Activated CD4-positive, alpha-beta T cell treated with anti-CD3 and anti-CD28 coated beads for 1 hour (primary cell): ENCODE results near the gene AZU1.

Experiments used
- DNase-seq: peaks from one replicate; pipeline ENCODE4 v3.0.0-alpha.2; 2020

AZU1 gene

DNA sequence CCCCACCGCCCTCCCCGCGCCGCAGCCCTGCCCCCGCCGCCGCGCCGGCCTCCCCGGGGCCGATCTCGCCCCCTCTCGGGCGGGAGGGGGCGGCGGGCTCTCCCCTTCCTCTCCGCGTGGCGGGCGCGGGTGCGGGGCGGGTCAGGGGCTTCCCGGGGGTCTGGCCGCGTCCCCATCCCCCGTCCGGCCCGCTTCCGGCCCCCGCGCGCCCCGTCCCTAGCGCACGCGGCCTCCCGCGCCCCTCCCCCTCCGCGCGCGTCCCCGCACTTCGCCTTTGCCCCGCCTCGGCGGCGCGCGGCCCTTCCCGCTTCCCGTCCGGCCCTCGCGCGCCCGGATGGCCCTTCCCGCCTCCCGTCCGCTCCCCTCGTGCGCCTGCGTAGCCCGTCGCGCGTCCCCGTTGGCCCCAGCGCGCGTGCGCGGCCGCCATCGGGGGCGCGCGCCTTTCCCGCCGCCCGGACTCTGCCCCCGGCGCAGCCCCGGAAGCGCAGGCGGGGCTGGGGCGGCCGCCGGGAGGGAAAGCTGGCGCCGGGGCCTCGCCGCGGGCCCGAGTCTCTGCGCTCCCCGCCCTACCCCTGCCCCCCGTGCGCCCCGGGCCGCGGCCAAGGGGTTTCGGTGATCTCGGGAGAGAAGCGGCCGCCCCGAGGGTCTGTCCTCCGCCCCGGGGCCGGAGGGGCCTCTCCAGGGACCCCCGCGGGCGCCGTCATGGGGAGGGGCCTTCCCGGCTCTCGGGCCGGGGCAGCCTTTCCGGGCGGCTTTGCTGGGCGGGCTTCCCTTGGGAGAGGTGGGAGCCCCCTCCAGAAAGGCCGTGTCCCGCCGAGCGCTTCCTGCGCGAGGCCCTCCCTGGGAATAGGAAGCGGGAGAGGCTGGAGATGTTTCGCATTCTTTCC, 29.9 kb upstream of the AZU1 start:
- DNase-seq = peak; percentile 79

DNA sequence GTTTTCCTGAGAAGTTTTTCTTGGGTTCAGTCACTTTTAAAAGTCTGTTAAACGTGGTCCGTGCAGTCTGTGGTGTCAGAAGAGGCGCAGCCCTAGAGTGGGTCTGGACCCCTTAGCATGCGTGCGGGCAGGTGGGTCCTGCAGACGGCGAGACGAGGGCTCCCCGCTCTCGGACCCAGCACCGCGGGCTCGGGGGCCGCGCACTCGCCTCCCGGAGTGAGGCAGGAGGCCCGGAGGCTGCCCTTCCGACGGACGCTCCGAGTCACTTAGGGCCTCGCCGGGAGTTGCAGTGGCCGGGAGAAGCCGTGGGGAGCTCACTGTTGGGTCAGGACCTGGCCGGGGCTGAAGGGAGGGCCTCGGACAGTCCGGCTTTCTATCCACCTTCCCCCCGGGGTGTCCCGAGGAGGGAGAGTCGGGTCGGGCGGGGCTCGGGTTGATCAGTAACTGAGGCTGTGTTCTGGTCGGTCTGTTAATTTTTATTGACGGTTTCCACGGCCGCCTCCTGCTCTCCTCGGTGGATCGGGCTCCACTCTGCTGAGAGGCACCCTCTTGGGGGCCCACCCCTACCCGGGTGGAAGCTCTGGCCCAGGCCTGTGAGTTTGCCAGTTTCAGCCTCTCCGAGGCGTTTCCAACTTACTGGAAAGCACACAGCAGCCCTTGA, 29.1 kb upstream of the AZU1 start:
- no peak for DNase-seq

DNA sequence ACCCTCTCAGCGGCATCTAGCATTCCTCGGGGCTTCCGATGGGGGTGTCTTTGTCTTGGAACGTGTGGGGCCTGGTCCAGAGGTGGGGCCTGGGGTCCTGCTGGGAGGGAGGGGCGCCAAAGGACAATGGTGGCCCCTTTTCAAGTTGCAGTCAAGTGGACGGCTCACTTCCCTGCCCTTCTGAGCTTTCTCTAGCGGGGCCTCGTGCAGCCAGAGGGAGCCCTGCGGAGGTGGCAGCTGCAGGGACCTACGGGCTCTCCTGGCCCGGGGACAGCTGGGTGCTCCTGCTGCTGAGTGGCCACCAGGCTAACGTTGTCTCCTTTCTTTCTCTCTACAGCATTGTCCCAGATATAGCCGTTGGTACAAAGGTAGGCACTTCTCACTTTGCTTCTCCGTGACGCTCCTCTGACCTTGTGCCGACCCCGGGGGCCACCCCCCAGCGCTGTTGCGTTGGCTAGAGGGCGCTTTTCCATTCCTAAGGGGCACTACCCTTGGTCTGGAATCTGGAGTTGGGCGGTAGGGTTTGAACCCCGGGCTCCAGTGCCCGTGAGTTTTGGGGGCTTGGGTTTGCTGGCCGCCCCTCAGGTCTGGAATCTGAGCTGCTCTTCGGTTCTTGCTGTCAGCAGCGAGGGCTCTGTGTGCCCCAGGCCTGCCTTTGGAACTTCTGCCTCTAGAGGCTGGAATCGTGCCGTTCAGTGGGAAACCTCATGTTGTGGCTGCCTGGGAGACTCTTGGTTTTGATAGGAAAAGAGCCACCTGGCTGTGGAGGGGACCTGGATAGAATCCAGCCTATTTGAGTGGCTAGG, 28.4 kb upstream of the AZU1 start:
- no peak for DNase-seq

DNA sequence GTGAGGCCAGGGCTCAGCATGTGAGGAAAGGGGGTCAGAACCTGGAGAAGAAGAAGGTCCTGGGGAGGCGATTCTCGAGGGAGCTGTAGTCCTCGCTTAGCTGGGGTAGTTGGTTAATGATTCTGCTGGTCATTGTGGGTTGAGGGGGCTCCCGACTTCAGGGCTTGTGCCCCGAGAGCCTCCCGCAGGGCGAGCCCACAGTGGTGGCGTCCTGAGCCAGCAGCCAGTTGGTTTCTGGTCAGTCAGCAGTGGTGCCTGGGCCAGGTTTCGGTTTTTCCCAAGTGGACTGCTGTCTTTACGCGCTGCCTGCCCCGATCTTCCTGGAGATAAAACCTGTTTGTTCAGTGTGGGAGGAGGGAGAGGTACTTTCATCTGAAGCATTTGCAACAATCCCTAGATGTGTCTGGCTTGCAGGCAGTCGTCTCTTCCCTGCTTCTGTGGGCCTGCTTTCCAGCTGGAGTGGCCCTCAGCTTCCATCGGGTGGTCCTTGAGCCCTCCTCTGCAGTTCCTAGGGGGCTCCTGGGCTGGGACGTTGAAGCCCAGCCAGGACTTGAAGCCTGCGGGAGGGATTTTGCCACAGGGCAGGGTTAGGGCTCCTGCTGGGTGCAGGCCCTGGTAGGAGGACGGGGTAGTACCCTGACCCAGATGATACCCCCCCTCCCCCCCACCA, 27.1 kb upstream of the AZU1 start:
- DNase-seq = no peak

DNA sequence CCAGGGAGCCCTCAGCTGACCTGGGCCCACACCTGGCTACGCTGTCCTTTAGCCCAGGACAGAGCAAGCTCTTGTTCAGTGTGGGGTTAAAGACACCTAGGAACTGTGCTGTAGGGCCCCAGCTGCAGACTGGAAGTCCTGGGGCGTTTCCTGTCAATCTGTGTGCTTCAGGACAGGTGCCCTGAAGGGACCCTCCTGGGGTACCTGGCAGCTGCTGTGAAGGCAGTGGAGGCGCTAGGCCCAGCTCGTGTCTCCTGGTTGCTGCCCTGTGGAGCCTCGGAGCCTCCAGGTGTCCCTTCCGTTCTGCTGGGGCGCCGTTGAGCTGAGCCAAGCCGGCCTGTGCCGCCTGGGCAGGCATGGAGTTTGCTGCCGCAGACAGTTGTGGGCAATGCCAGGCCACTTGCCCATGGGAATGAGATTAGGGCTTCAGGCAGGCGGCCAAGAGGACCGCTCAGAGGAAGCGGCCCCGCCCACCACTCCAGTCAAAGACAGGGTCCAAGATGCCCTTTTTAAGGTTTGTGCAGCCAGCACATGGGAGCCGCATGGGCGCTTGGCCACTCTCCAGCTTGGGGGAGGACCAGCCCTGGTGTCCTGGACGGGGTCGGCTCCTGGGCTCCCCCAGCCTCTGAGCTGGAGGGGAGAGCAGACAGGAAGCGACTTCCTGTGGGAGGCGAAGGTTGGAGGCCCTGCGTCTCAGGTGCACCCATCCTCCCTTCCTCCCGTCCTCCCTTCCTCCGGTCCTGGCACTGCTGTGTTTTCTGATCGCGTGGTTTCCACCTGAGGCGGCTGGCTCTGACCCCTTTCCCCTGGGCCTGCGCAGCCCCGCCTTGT, 26.4 kb upstream of the AZU1 start:
- no peak for DNase-seq

DNA sequence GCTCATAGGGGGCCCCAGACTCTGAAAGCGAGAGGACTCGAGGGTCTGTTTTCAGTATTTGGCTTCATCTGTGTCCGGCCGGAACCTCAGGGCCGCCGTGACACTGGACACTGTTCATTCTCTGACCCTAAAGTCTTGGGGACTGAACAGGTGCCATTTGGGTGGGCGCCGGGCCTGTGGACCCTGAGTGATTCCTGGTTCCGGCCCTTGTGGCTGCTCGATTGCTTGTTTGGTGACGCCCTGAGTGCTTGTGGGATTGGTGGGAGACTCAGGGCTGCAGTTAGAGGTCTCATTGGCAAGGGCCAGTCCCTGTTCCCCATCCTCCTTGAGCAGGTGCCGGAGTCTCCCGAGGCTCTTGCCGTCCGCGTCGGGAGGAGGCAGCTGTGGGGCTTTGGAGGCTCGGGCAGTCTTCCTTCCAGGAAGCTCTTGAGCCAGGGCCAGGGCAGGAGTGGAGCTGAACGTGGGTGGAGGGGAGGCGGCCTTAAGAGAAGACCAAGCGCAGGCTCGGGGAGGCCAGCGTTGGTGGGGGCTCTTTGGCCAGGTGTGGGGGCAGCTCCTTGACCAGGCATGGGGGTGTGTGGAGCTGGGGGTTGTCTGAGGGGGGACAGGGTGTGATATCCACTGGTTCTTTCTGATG, 25.7 kb upstream of the AZU1 start:
- DNase-seq = no peak

DNA sequence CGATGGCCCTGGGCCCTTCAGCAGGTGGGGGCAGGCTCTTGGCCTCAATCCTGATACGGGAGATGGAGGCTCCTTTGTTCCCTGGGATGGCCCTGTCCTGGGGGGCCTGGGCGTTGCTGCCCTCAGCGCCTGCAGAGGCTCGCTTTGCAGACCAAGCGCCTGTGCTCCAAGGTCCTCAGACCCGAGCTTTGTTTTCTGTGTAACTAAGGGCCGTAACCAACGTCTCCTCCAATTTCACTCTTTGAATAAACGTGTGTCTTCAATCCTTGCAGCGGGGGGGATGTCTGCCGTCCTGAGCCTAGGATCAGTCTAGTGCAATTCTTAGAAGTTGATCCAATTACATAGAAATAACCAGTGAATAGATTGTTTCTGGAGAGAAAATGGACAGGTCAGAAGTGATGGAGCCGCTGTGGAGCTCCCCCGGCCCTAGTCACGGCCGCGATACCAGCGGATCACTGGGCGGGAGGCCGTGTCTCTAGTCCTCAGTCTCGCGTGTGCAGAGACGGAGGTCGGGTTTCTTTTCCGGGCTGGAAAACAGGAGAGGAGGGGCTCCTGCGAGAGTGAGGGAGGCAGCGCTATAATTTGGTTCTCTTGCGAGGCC, 25.0 kb upstream of the AZU1 start:
- no peak for DNase-seq

DNA sequence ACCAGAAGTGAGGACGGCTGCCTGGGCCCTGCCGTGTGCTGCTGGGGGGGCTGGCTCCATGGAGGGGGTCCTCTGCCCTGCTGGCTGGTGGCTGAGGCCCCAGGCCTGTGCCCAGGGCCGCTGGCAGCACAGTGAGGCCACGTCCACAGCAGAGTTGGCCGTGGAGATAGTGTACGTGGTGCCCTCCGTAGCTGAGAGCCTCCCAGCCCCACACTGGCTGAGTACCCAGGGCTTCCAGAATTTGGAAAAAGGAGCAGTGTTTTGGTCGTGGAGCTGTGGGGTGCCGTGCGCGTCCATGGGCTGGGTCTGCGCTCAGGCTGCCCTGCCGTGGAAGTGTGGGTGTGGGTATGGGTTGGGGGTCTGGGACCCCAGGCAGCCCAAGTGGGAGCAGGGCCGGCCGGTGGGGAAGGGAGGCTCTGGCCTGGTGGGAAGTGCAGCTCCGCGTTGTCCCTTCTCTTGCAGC, 24.5 kb upstream of the AZU1 start:
- DNase-seq = no peak

DNA sequence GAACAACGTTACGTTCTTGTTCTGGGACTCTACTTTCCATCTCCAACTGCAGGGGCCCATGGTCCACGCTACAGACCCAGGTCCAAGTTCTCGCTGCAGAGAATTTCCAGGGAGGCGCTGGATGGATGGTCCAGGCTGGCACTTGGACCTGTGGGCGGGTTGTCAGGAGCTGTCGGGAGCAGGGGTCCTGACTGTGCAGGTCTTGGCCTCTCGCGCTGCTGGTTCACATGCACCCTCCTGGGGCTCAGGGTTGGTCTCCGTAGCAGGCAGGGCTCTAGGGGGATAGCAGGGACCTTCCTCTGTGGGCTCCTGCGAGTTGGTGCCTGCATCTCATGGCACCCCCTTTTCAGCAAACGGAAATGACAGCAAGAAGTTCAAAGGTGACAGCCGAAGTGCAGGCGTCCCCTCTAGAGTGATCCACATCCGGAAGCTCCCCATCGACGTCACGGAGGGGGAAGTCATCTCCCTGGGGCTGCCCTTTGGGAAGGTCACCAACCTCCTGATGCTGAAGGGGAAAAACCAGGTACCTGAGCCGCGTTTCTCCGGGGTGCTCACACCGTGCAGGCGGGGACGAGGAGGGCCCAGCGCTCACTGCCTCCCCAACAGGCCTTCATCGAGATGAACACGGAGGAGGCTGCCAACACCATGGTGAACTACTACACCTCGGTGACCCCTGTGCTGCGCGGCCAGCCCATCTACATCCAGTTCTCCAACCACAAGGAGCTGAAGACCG, 23.8 kb upstream of the AZU1 start:
- DNase-seq = no peak

DNA sequence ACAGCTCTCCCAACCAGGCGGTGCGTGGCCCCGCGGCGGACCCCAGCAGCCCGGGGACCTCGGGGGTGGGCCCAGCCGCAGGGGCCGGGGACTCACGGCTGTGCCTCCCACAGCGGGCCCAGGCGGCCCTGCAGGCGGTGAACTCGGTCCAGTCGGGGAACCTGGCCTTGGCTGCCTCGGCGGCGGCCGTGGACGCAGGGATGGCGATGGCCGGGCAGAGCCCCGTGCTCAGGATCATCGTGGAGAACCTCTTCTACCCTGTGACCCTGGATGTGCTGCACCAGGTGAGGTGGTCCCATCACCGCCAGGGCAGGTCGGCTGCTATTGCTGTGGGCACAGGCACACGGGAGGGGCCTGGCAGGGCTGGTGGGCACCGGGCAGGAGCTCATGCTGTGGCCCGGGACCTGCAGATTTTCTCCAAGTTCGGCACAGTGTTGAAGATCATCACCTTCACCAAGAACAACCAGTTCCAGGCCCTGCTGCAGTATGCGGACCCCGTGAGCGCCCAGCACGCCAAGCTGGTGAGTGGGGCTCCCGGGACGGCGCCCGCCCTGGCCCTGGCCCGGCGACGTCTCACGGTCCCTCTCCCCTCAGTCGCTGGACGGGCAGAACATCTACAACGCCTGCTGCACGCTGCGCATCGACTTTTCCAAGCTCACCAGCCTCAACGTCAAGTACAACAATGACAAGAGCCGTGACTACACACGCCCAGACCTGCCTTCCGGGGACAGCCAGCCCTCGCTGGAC, 23.0 kb upstream of the AZU1 start:
- DNase-seq = no peak

DNA sequence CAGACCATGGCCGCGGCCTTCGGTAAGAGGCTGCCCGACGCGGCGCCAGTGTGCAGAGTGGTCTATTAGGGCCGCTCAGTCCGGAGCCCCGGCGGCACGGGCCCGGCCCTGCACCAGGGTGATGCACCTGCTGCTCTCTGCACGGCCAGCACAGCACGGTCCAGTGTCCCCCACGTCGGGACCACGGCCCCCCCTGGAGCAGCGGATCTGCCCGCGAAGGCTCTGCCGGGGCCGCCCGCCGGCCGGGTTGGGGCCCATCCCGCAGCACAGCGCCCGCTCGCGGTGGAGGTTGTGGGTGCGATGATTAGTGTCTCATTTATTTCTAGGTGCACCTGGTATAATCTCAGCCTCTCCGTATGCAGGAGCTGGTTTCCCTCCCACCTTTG, 22.5 kb upstream of the AZU1 start:
- no peak for DNase-seq

DNA sequence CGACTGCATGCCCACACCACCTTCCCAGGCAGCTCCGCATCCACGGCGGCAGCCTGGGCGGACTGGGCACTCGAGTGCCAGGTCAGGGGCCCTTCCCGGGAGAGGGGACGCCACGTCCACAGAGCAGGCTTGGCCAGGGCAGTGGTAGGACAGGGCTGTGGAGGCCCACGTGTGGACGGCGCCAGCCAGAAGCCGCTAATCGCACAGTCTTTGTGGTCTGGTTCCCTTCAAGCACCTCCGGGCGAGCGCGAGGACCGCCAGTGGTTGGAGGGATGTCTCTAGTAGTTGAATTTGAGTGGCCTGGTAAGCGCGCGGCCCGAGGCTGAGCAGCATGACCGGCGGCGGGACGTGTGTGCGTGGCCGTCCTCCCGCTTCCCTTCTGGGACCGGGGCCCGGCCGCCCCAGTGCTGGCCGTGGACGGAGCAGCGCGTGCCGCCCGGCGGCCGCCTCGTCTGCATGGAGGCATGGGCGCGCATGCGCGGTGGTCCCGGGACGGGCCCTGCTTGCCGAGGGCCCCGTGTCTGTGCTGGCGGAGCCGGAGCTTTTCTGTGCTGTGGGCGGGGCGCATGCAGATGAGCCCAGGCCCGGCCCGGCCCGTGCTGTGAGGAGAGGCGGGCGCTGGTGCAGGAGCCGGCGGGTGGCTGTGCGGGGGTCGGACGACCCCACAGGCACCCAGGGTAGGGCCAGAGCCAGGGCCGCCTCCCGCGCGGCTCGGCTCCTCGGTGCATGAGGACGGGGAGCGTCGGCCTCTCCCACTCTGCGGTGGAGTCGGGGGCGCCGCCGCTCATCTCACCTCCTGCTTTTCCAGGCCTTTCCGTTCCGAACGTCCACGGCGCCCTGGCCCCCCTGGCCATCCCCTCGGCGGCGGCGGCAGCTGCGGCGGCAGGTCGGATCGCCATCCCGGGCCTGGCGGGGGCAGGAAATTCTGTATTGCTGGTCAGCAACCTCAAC, 21.8 kb upstream of the AZU1 start:
- no peak for DNase-seq

DNA sequence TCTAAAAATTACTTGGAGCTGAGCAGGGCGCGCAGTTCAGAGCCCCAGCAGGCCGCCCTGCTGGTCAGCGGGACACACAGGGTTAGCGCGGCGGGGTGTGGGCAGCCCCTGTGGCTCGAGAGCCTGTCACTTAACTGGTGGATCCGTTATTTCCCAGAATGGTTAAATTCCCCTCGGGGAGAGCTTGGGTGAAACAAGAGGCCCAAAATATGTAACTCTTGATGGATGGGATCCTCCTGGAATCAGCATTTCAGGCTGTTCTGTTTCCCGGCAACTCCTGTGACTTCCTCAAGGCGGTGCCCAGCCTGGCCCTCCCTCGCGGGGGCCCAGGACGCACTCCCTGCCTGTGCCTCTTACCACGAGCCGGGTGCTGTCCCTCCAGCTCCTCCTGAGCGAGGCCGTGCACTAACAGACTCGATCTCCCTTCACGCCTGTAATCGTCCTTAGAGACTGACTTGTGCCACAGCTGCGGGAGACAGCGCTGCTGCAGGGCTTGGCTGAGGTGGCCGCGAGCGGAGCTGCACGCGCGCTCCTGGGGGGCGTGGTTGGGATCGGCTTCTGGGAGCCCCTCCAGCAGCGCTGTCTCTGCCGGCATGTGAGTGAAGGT, 20.7 kb upstream of the AZU1 start:
- DNase-seq = no peak

DNA sequence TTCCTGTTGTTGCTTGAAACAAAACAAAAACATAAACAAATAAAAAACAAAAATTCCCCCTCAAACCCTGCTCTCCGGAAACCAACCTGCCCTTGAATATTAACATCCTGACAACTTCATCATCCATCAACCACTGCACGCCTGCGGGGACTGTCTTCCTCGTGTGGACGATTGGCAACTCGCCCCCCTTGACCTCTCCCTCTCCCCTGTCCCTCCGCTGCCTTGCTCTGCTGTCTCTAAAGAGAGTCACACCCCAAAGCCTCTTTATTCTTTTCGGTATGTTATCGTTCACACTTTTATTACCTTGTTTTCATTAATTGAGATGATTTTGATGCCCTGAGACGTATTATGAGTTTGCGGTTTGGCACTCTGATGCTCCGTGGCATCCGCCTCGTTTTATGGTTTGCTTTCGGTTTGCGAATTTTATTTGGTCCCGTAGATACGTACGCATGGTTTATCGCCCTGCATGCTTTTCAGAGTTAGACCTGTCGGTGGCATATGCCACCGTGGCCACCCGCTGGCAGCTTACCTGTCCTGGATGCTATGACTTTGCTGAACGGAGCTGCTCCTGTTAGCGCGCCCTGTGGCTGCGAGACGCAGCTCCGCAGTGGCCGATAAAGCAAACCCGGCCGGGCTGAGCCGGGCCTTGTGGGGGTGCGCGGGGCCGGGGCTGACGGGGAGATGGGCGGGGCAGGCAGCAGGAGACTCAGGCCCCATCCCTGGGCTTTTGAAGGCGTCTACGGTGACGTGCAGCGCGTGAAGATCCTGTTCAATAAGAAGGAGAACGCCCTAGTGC, 19.8 kb upstream of the AZU1 start:
- no peak for DNase-seq

DNA sequence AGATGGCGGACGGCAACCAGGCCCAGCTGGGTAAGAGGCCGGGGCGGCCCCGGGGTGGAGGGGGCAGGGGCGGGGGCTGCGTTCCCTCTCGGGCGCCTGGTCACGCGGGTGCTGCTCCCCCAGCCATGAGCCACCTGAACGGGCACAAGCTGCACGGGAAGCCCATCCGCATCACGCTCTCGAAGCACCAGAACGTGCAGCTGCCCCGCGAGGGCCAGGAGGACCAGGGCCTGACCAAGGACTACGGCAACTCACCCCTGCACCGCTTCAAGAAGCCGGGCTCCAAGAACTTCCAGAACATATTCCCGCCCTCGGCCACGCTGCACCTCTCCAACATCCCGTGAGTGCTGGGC, 19.2 kb upstream of the AZU1 start:
- DNase-seq = no peak

DNA sequence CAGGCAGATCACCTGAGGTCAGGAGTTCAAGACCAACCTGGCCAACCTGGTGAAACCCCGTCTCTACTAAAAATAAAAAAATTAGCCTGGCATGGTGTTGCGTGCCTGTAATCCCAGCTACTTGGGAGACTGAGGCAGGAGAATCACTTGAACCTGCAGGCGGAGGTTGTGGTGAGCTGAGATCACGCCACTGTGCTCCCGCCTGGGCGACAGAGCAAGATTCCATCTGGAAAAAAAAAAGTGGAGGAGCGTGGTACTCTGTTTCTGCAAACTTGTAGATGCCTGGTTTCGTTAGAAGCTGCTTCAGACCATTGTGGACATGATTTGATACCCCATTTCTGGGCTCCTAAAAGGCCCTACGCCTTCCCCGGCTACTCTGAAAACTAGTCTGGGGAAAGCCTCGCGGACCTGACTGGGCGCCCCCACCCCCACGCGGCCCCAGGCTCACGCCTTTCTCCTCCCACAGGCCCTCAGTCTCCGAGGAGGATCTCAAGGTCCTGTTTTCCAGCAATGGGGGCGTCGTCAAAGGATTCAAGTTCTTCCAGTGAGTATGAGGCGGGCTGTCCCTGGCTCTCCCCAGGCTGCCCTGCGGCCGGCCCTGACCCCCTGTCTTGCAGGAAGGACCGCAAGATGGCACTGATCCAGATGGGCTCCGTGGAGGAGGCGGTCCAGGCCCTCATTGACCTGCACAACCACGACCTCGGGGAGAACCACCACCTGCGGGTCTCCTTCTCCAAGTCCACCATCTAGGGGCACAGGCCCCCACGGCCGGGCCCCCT, 17.4 kb upstream of the AZU1 start:
- no peak for DNase-seq
